SK-N-MC (cell line): ENCODE measurements around the gene NLRC5.

ENCODE experiments used
- EZH2 ChIP-seq: fragments of 200-600 bp; sonication (generic); IDR thresholded peaks from one replicate; pipeline ENCODE4 v1.6.1; 2017; ENCODE audit warnings: antibody characterized with exemption
- FOXP2 ChIP-seq: optimal IDR thresholded peaks from 2 replicates; pipeline ENCODE3; 2011; ENCODE audit warnings: mild to moderate bottlenecking, moderate library complexity; ENCODE audit not compliant: insufficient read depth; ENCODE audit errors: extremely low read length, control extremely low read depth
- POLR2AphosphoS5 ChIP-seq: IDR thresholded peaks from 2 replicates; pipeline ENCODE4 v1.6.1; 2012; ENCODE audit warnings: mild to moderate bottlenecking, low read depth, low read length, borderline replicate concordance

- TF ChIP-seq POLR2AphosphoS5 (no peak), EZH2 (no peak), FOXP2 (no peak)
These were observed 36.4 kb upstream of the NLRC5 start for GRCh38 chr16:56953006-56953405.
